Measurements from ENCODE around the gene LAMA5. TPM values are rescaled to one million over a fixed set of nuclear protein-coding genes. Genes with fewer than 3 reads are reported as not detected.

Gene LAMA5
- total RNA-seq, 1 experiment from 2014 or later, result 22.2 TPM

DNA sequence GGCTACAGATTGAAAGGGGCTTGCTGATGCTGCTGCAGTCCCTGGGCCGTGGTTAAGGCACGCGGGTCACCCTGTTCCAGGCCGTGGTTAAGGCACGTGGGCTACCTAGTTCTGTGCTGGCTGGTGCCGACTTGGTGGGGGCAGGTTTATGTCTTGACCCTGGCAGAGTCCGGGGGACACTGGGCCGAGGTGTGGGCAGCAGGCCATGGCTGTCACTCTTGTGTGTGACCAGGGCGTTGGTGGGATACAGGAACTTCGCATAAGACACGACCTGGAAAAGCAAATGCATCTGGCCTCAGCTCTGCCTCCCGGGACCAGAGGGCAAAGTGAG lies 26.2 kb upstream of the LAMA5 start:
- no peaks in the 10 kb centered on the region for H3K27me3 ChIP-seq
- H3K9me3 ChIP-seq, result no peaks in the 10 kb centered on the region
- DNase-seq, result no peak
- peaks cover 42% of the 10 kb centered on the region for H3K36me3 ChIP-seq
- no peak overlapping the region for H3K4me3 ChIP-seq

DNA sequence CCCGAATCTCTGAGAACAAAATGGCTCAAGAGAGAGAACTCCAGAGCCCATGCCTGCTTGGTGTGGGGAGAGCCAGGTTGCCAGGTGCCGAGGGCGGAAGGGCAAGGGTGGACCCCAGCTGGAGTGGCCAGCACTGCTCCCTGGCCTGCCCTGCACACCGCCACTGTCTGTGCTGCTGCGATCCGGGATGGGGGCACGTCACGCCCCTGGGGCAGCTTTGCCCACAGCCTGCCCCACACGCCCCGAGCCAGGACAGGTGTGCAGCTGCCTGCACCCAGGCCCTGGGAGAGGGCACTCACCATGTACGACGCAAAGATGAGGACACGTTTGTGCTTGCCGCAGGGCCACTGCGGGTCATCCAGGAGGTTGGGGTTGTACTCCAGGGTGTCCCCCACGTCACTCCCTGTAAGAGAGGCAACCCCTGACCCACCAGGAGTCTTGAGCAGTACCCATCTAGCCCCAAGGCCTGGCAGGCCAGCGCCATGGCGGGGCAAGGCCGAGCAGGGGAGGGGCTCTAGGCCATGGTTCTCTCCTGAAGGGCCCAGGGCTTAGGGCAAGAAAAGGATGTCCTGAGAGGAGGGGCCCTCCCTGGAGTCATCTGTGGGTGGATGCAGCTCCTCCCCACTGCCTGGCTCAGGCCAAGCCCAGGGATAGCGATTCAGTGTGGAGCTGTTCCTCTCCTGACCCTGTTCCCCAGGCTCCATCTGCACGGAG lies 25.7 kb upstream of the LAMA5 start:
- H3K36me3 ChIP-seq, result peaks cover 47% of the 10 kb centered on the region
- no peaks in the 10 kb centered on the region for H3K9me3 ChIP-seq
- H3K4me3 ChIP-seq, result no peak overlapping the region
- no peak for DNase-seq
- H3K27me3 ChIP-seq, result no peaks in the 10 kb centered on the region

DNA sequence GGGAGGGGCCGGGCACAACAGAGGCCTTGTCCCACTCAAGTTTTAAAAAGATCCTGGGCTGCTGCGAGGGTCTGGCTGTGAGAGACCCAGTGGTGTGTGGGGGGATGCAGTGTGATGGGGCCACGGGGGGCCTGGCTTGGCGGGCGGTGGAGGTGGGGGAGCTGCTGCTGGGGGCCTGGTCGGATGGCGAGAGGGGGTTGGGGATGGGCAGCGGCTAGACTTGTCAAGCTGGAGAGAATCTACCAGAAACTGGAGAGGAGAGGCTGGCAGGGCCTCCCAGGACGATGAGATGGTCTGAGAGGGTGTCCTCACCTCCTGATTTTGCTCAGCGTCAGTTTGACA lies 24.9 kb upstream of the LAMA5 start:
- no peaks in the 10 kb centered on the region for H3K9me3 ChIP-seq
- no peak for DNase-seq

DNA sequence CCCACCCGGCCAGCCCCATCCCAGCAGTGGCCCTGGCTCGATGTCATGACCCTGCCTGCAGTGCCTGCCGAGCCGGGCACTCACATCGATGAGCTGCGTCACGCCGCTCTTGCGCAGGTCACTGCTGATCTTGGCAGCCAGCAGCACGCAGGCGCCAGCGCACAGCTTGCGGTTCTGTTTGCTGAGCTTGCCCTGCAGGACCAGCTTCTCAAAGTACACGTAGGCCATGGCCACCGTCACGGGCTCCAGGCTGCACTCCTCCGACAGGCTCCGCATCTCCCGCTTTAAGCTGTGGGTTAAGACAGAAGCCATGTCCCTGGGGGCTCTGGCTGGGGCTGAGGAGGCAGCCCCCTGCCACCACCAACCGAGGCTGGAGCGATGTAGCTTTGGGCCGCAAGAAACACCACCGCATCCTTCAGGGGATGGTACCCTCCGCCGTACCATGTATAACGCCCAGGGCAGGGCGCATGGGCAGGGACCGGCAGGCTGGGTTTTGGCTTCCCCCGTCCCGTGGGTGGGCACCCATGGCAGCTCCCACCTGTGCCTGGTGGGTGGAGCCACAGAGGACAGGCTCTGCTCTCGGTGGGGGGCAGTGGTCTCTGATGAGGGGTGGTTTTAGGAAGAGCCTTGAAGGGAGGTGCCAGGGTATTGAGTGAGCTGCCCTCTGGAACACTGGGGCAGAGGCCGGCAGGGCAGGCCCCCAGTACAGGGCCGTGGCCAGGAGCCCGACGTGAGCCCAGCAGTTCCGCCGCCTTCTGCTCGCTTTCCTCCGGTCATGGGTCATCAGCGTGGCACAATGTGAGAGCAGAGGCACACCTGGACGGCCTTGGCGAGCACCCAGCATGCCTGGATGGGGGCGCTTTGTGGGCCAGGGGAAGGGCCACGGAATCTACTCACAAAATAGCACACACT lies 24.3 kb upstream of the LAMA5 start:
- H3K36me3 ChIP-seq, result peaks cover 54% of the 10 kb centered on the region
- H3K4me3 ChIP-seq, result no peak overlapping the region
- no peaks in the 10 kb centered on the region for H3K9me3 ChIP-seq
- H3K27me3 ChIP-seq, result no peaks in the 10 kb centered on the region
- no peak for DNase-seq

More for the DNA sequence above, 24.9 kb upstream of the LAMA5 start:
- H3K4me3 ChIP-seq, result no peak overlapping the region
- peaks cover 51% of the 10 kb centered on the region for H3K36me3 ChIP-seq
- H3K27me3 ChIP-seq, result no peaks in the 10 kb centered on the region

DNA sequence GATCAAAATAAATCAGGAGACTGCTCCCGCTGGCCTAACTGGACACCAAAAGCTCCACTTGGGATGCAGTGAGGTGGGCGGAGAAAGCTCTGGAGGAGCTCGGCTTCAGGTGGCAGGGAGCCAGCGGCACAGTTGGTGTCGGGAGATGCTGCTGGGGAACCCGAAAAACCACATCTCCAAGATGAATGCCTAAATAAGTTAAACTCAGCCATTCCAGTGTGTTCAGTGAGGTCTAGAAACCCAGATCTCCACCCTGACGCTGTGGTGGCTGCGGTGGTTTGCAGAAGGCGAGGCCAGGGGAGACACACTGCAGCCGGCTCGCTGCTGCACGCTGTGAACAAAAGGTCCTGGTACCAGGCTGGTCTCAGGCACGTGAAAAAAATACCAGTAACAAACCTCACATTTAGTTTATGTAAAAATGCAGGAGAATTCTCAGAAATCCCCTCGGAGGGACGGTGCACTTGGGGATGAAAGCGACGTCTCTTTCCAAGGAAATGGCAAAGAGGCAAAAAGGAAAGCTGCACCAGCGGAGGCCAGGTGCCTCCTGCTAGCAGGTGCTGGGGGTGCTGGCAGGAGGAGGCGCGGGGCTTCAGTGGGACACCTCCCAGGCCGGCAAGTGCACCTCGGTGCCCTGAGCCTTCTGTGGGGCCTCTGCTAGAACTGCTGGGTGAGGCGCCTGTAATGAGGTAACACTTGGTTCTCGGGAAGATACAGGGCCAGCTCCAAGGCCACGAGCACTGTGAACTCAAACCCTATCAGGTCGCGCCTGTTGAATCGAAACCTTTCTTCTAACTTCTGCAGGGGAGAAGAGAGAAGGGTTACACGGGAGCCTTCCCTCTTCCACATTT lies 23.4 kb upstream of the LAMA5 start:
- Histone ChIP-seq H3K4me3 (no peak overlapping the region), H3K36me3 (peaks cover 56% of the 10 kb centered on the region), H3K9me3 (no peaks in the 10 kb centered on the region), H3K27me3 (no peaks in the 10 kb centered on the region)
- no peak for DNase-seq

DNA sequence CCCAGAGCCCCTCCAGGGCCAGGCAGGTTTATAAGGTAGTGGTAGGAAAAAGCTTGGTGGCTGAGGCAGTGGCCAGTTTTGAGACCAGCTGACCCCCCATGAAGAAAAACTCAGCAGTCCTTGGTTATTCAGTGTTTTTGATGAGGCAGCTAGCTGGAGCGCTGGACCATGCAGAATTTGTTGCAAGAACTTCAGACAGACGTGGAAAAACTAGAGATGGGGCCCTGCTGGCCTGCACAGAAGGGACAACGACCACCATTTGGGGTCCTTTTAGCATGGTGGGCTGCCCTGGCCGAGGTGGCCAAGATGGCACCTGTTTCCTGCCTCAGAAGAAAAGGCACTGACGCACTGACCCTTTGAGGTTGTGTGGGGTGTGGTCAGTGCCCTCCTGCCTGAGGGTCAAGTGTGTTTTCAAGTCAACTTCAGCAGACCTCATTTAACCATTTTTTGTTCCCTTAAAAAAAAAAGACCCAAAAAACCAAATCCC lies 22.5 kb upstream of the LAMA5 start:
- H3K27me3 ChIP-seq, result no peaks in the 10 kb centered on the region
- H3K36me3 ChIP-seq, result peaks cover 56% of the 10 kb centered on the region
- no peaks in the 10 kb centered on the region for H3K9me3 ChIP-seq
- no peak for DNase-seq
- H3K4me3 ChIP-seq, result no peak overlapping the region

DNA sequence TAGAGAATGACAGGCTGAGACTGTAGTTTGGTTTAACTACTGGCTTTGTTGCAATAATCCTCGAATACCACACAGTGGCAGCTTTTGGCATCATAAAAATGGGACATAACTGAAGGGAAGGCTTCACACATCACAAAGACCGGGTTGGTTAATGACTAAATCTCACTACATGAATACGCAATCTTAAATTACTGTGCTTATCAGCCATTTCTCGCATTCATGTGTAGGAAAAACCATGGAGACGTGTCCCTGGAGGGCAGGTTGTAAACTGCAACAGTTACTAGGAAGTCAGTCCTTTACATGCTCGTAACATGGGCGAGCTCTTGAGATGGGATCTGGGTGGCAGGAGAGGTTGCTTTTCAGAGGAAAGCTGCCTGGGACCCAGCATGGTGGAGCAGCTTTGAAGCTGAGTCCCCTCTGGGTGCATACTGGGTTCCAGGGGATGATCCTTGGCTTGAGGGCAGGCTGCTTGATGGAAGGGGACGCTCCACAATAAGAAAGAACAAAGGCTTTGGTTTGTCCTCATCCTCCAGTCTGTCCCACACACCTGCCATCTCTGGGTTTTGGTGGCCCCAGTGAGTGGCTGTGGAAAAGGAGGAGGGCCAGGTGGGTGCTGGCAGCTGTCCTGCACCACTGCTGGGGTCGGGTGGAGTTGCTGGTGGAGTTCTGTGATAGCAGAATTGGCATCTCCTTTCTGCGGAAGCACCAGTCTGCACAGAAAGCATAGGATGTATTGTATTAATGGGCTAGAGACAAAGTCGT lies 21.9 kb upstream of the LAMA5 start:
- Histone ChIP-seq H3K27me3 (no peaks in the 10 kb centered on the region), H3K9me3 (no peaks in the 10 kb centered on the region), H3K36me3 (peaks cover 59% of the 10 kb centered on the region), H3K4me3 (peak overlapping the region; percentile 95)
- DNase-seq, result no peak

DNA sequence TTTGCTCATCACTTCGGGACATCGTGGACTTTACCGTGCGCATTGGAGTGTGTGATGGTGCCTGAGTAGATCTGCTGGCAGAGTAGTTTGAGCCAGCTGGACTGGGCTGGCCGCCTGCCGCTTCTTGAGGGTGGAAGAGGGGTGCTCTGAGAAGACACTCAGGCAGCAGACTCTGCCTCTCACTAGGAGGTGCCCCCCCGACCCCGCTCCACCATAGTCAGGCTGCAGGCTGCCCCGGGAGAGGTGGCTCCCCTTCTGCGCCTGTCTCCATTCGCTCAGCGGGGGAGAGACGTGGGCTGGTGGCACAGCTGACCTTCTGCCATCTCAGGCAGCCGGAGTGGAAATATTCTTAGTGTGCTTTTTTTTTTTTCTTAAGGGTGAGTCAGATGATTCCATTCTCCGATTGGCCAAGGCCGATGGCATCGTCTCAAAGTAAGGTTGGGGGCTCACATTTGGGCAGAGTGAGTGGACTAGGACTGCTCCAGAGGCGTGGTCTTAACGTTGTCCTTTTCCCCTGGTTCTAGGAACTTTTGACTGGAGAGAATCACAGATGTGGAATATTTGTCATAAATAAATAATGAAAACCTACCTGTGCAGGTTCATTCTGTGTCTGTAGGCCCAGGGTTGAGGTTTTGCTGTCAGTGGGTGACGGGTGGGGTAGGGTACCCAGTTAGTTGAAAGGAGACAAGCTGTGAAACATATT lies 21.0 kb upstream of the LAMA5 start:
- Histone ChIP-seq H3K36me3 (peaks cover 54% of the 10 kb centered on the region), H3K9me3 (no peaks in the 10 kb centered on the region), H3K4me3 (peak overlapping the region; percentile 95), H3K27me3 (no peaks in the 10 kb centered on the region)
- DNase-seq, result no peak

DNA sequence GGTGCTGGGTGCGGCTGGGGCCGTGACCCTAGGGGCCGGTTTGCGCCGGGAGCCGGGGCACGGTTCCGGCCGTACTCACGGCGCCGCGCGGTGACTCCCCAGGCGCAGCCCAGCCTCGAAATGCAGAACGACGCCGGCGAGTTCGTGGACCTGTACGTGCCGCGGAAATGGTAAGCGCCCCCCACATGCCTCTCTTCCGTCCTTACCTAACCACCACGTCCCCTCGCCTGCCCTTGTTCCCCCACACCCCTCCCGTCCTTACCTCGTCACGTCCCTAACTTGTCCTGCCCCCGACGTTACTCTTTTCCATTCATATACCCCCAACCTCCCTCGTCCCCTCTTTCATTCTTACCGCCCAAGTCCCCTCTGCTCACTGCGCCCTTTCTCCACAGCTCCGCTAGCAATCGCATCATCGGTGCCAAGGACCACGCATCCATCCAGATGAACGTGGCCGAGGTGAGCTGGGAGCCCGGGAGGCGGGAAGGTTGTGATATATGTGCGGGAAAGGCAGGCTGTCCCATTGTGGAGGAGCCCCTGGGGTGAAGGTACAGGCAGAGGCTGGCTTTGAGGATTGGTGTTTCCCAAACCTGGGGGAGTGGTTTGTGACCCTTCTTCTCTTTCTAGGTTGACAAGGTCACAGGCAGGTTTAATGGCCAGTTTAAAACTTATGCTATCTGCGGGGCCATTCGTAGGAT lies 20.3 kb upstream of the LAMA5 start:
- peak overlapping the region; percentile 95 for H3K4me3 ChIP-seq
- no peak for DNase-seq
- no peaks in the 10 kb centered on the region for H3K9me3 ChIP-seq
- no peaks in the 10 kb centered on the region for H3K27me3 ChIP-seq
- peaks cover 61% of the 10 kb centered on the region for H3K36me3 ChIP-seq

DNA sequence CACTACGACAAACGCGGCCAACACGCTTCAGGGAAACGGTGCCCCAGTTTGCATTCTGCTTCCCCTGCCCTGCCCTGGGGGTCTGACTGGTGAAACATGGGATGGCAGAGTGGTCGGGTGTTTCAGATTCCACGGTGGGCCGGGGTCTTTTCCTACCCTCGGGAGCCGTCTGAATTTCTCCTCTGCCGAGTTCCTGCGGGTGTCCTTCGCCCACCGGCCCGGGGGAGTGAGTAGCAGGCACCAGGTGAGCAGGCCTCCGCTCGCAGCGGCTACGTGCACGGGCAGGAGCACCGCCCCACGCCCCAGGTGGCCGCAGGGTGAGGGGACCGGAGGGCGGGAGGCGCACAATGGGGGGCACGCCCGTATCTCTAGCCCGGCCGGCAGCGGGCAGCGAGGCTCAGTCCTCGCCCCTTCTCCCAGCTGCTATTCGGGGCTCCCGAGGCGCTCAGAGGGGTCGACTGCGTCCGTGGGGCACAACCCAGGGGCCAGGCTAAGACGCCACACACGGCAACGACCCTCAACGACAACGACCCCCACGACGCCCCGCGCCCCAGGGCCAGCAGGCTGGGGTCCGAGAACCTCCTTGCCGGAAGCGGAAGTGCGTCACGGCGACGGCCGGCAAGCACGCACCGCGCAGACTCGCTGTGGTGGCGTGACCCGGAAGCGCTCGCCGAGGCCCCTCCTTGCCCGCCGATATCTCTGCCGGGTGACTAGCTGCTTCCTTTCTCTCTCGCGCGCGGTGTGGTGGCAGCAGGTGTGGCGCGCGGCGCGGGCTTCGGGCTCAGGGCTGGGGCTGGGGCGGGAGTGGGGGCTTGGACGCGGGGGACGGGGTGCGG lies 19.5 kb upstream of the LAMA5 start, which contains the start of gene RPS21:
RPS21 (plus strand) TSS at position 721 of the 836 bp plus-strand sequence. CDS start 236 bp downstream, outside the sequence.
- Histone ChIP-seq H3K4me3 (peak within 1 kb of the TSS; percentile 95), H3K9me3 (no peaks in the 10 kb centered on the region), H3K27me3 (no peaks in the 10 kb centered on the region), H3K36me3 (peaks cover 61% of the 10 kb centered on the region)
- peak; percentile 96 for DNase-seq

DNA sequence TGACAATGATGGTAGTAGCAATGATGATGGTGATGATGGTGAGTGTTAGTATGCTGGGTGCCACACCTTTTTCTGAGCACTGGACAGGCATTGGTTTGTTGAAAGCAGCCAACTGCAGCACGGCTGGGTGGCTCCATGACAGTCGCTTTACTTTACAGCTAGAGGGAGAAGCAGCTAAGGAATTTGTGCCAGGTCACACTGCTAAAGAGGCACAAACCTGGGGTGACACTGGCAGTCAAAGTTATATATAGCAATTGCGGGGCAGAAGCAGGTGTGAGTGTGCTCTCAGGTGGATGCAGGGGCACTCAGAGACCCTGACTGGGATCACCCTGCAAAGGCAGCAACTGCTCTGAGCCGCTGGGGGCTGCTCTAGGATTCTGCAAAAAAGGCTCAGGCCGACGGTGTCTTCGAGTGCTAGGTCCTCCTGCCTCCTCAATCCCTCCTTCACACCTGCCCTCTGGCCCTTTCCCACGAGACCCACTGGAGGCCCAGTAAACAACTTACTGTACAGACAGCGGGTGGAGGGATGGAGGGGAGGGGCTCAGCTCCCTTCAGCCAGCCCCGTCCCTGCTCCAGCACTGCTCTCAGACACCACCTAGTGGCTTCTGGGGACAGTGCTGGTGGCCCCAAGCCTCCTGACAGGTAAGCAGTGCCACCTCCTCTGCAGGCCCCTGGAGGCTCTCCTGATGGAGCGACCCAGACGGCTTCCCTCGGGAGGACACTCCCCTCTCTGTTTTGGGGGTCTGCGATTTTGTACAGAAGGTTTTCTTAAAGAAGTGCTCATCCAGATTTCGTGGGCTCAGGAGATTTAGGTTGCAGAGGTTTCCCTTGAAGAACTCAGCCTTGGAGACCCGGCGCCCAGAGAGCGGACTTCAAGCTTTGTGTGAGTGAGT lies 15.4 kb upstream of the LAMA5 start:
- no peaks in the 10 kb centered on the region for H3K27me3 ChIP-seq
- H3K4me3 ChIP-seq, result no peak overlapping the region
- no peaks in the 10 kb centered on the region for H3K9me3 ChIP-seq
- DNase-seq, result peak; percentile 76
- H3K36me3 ChIP-seq, result peaks cover 21% of the 10 kb centered on the region

DNA sequence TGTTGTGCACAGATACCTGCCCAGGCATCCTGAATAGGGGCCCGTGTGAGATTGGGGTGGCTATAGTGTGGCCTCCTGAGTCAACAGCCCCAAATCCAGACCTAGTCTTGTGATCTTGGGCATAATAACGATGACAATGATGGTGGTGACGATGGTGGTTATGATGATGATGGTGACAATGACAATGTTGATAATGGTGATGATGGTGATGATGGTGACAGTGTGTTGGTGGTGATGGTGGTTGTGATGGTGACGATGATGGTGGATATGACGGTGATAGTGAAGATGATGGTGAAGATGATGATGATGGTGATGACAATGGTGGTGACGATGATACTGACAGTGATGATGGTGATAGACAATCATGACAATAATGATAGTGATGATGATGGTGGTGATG lies 14.7 kb upstream of the LAMA5 start:
- DNase-seq, result no peak
- peaks cover 17% of the 10 kb centered on the region for H3K36me3 ChIP-seq
- no peaks in the 10 kb centered on the region for H3K9me3 ChIP-seq
- no peak overlapping the region for H3K4me3 ChIP-seq
- no peaks in the 10 kb centered on the region for H3K27me3 ChIP-seq

DNA sequence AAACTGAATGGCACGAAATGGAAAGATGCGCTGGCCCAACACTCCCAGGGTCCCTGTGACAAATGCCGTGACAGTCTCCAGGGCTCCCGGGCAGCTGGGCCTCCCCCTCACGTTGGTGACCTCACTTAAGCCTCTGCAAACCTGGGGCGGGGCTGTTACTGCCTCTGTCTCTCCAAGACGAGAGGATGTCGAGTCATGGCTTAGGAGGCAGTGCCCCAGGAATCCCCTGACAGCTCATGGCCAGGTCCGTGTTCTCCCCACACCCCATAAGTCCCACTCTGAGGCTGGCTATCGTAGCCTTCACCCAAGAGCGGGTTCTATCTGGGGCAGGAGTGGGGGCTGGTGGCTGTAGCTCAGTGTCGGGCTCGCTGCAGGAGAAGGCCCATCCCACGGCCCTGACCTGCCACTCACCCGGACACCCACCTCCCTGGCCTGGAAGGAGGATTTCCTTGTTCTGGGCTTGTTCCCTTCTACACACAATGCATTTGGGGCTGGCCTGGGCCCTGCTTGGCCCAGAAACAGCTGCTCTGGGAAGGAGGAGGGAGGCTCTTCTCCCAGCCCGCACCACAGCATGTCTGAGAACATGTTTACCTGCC lies 14.2 kb upstream of the LAMA5 start:
- peaks cover 12% of the 10 kb centered on the region for H3K36me3 ChIP-seq
- H3K27me3 ChIP-seq, result no peaks in the 10 kb centered on the region
- H3K4me3 ChIP-seq, result no peak overlapping the region
- no peak for DNase-seq
- H3K9me3 ChIP-seq, result no peaks in the 10 kb centered on the region
